Activated CD8-positive, alpha-beta T cell treated with anti-CD3 and anti-CD28 coated beads for 36 hours (primary cell): Measurements from ENCODE around the gene ARSI. TPM values are rescaled to one million over a fixed set of nuclear protein-coding genes. Genes with fewer than 3 reads are reported as not detected.

Source experiments
- ATAC-seq: fragments of 200-7000 bp; cut with Tn5 transposase; one replicate; pipeline ENCODE4 v1.10.0; 2021; ENCODE audit warnings: mild to moderate bottlenecking, moderate library complexity
- CTCF ChIA-PET: fragments of 350-600 bp; sonication (Branson Sonifier 250); formaldehyde crosslinking; loops from one replicate; lab custom pipeline; 2021; ENCODE audit warnings: antibody characterized with exemption; lab: Charles Lee
- POLR2A ChIA-PET: fragments of 350-600 bp; sonication (Branson Sonifier 250); formaldehyde crosslinking; loops from one replicate; lab custom pipeline; 2021; ENCODE audit warnings: antibody characterized with exemption; lab: Charles Lee
- DNase-seq: peaks from one replicate; pipeline ENCODE4 v3.0.0-alpha.2; 2020
- H3K27ac Mint-ChIP-seq: one replicate; pipeline ENCODE4 v1.8.0; 2021; ENCODE audit warnings: mild to moderate bottlenecking, mixed read lengths
- H3K27me3 Mint-ChIP-seq: one replicate; pipeline ENCODE4 v1.8.0; 2021; ENCODE audit warnings: mixed read lengths
- H3K36me3 Mint-ChIP-seq: one replicate; pipeline ENCODE4 v1.8.0; 2021; ENCODE audit warnings: low read depth, mixed read lengths
- H3K4me1 Mint-ChIP-seq: one replicate; pipeline ENCODE4 v1.8.0; 2021; ENCODE audit warnings: low read depth, mixed read lengths
- H3K4me3 Mint-ChIP-seq: one replicate; pipeline ENCODE4 v1.8.0; 2021; ENCODE audit warnings: mild to moderate bottlenecking, moderate library complexity, mixed read lengths
- H3K9me3 Mint-ChIP-seq: one replicate; pipeline ENCODE4 v1.8.0; 2021; ENCODE audit warnings: mixed read lengths
- CTCF ChIP-seq: fragments of 200-600 bp; IDR thresholded peaks from one replicate; pipeline ENCODE4 v1.8.0; 2022; ENCODE audit warnings: antibody characterized with exemption, mild to moderate bottlenecking
- intact Hi-C: fragments of 100-400 bp; cut with micrococcal nuclease; formaldehyde crosslinking; loops from one replicate; pipeline ENCODE4 v1.10.0; 2022
- total RNA-seq, 2 experiments: library from RNA; stranded (reverse); gene quantifications; one replicate each; pipeline ENCODE4 v1.2.3, GENCODE V29; 2021

Gene ARSI
- total RNA-seq, 2 experiments from 2014 or later, result not detected

GRCh38 chr5:150296496-150296895 lies 6.2 kb downstream of the ARSI start:
- CTCF ChIA-PET, result no interaction called here
- POLR2A ChIA-PET, result no interaction called here
- no peaks in the 10 kb centered on the region for H3K9me3 Mint-ChIP-seq
- DNase-seq, result no peak
- no peak overlapping the region for H3K27ac Mint-ChIP-seq
- no peak overlapping the region for H3K4me3 Mint-ChIP-seq
- ATAC-seq, result no peak
- intact Hi-C loops, result no loop called here
- no peaks in the 10 kb centered on the region for H3K4me1 Mint-ChIP-seq
- TF ChIP-seq CTCF, result no peak
- H3K27me3 Mint-ChIP-seq, result peaks cover 13% of the 10 kb centered on the region
- no peaks in the 10 kb centered on the region for H3K36me3 Mint-ChIP-seq

GRCh38 chr5:150295741-150296486 lies 6.8 kb downstream of the ARSI start:
- ChIA-PET POLR2A (no interaction called here), CTCF (no interaction called here)
- no peak overlapping the region for H3K4me3 Mint-ChIP-seq
- intact Hi-C loops, result no loop called here
- no peak overlapping the region for H3K27ac Mint-ChIP-seq
- no peaks in the 10 kb centered on the region for H3K4me1 Mint-ChIP-seq
- H3K27me3 Mint-ChIP-seq, result peaks cover 8% of the 10 kb centered on the region
- ATAC-seq, result no peak
- no peak for TF ChIP-seq CTCF
- DNase-seq, result no peak
- H3K9me3 Mint-ChIP-seq, result no peaks in the 10 kb centered on the region
- H3K36me3 Mint-ChIP-seq, result no peaks in the 10 kb centered on the region

GRCh38 chr5:150295172-150295634 lies 7.5 kb downstream of the ARSI start:
- Mint-ChIP-seq H3K9me3 (no peaks in the 10 kb centered on the region), H3K27me3 (peaks cover 4% of the 10 kb centered on the region), H3K4me3 (no peak overlapping the region), H3K4me1 (no peaks in the 10 kb centered on the region), H3K36me3 (no peaks in the 10 kb centered on the region), H3K27ac (no peak overlapping the region)
- TF ChIP-seq CTCF, result no peak
- DNase-seq (no peak), ATAC-seq (no peak)
- POLR2A ChIA-PET, result no interaction called here
- intact Hi-C loops, result no loop called here
- CTCF ChIA-PET, result no interaction called here

- no peaks in the 10 kb centered on the region for H3K4me1 Mint-ChIP-seq
- no peak for TF ChIP-seq CTCF
- DNase-seq (no peak), ATAC-seq (no peak)
- no peak overlapping the region for H3K4me3 Mint-ChIP-seq
- no peaks in the 10 kb centered on the region for H3K36me3 Mint-ChIP-seq
- POLR2A ChIA-PET, result no interaction called here
- H3K27me3 Mint-ChIP-seq, result peaks cover 2% of the 10 kb centered on the region
- no peaks in the 10 kb centered on the region for H3K9me3 Mint-ChIP-seq
- no peak overlapping the region for H3K27ac Mint-ChIP-seq
- intact Hi-C loops, result no loop called here
- CTCF ChIA-PET, result no interaction called here
Measured at GRCh38 chr5:150294551-150295071, 8.1 kb downstream of the ARSI start.

GRCh38 chr5:150293091-150293941 lies 9.4 kb downstream of the ARSI start:
- TF ChIP-seq CTCF, result no peak
- no peaks in the 10 kb centered on the region for H3K36me3 Mint-ChIP-seq
- intact Hi-C loops, result no loop called here
- DNase-seq (no peak), ATAC-seq (no peak)
- POLR2A ChIA-PET, result no interaction called here
- no peaks in the 10 kb centered on the region for H3K4me1 Mint-ChIP-seq
- H3K4me3 Mint-ChIP-seq, result no peak overlapping the region
- CTCF ChIA-PET, result no interaction called here
- peaks cover 2% of the 10 kb centered on the region for H3K27me3 Mint-ChIP-seq
- H3K9me3 Mint-ChIP-seq, result no peaks in the 10 kb centered on the region
- H3K27ac Mint-ChIP-seq, result no peak overlapping the region
